ENCODE data around the gene TXNRD1. TPM values are rescaled to one million over a fixed set of nuclear protein-coding genes. Genes with fewer than 3 reads are reported as not detected.

TXNRD1 gene
- total and polyA plus RNA-seq, 2 of the 8 experiments (the other 6 are each of a cell fraction or from before 2014, with no cell fraction given) = 56.8 to 127 TPM

DNA sequence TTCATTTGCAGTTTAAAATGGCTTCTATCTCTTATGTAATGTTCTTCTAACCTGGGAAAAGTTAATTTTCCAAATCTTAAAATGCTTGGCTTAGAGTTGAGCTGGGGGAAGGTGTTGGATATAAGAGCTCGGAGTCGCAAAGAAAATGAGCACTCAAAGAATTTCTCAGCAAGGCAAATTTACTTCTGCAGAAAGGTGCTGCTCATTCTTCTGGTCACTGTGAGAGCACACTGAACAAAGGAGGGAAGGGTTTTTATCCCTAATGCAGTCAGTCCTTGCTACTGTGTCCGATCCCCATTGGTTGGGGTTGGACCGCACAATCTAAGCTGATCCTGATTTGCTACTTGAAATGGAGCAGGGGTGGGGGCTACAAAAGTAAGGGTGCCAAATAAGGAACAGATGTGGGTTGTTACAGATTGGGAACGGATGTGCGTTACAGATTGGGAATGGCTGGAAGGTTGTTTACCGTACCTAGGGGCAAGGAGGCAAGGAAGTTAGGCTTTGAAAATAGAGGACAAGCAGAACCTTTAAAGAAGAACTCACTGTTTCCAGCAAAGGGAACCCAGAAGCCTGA lies 19.4 kb downstream of the TXNRD1 start:
- 92% methylated on average over 7 of the region's 7 CpGs; no CpG with 5 or more reads in 1 of the 2 experiments for WGBS, 2 experiments (ENCODE audit: extremely low coverage in 1 of 2, insufficient coverage in 1 of 2, insufficient read length in 1 of 2, insufficient replicate concordance in 2 of 2, low coverage in 1 of 2, low lambda C conversion rate in 2 of 2, missing lambda C conversion rate in 1 of 2)
- H3K18ac ChIP-seq (ENCODE audit: extremely low read depth, low read length) = no peak overlapping the region
- TF ChIP-seq SP1 (IDR thresholded peaks at IDR 0.05; ENCODE audit: low read depth, low read length) (no peak), CREB1 (IDR thresholded peaks at IDR 0.05) (no peak), KDM1A (IDR thresholded peaks at IDR 0.05; ENCODE audit: borderline replicate concordance, low read length) (no peak), JUN (IDR thresholded peaks at IDR 0.05; ENCODE audit: low read depth, low read length) (no peak), POLR2A (IDR thresholded peaks at IDR 0.05; ENCODE audit: control extremely low read depth in 1 of 2, low read depth in 2 of 2, low read length in 2 of 2) (no peak)

More for the DNA sequence above, 19.4 kb downstream of the TXNRD1 start:
- H2BK5ac ChIP-seq (ENCODE audit: low read depth, low read length) = no peak overlapping the region
- H2BK15ac ChIP-seq (ENCODE audit: low read length) = no peak overlapping the region
- no peak overlapping the region for H3K27ac ChIP-seq (ENCODE audit: low read depth, low read length)
- H3K36me3 ChIP-seq (ENCODE audit: control insufficient read depth in 2 of 4, insufficient read depth in 4 of 4, low read length in 3 of 4) = no peaks in the 10 kb centered on the region
- no peaks in the 10 kb centered on the region for H3K79me1 ChIP-seq (ENCODE audit: low read depth, low read length)
- H2BK20ac ChIP-seq (ENCODE audit: low read length) = no peak overlapping the region
- no peaks in the 10 kb centered on the region for H3K79me2 ChIP-seq (ENCODE audit: control insufficient read depth in 1 of 2, insufficient read depth in 2 of 2, low read length in 2 of 2)
- no peak overlapping the region for H4K91ac ChIP-seq (replicated peaks; ENCODE audit: insufficient read length, low read length)
- no peak overlapping the region for H3K56ac ChIP-seq (replicated peaks; ENCODE audit: insufficient read length, low read depth, low read length)
- no peak overlapping the region for H4K8ac ChIP-seq (ENCODE audit: extremely low read depth, insufficient read depth, low read length)
- POLR2A ChIA-PET (ENCODE audit: partially characterized antibody) = interaction anchor here (0.6 to 1.3 kb wide), 3 partner anchors 16 to 54 kb away, joined by 3 to 5 read pairs (median 4); no protein-coding TSS in a partner anchor
- no peak overlapping the region for H3K4me2 ChIP-seq (ENCODE audit: insufficient read depth in 1 of 2, low read depth in 2 of 2, low read length in 2 of 2)
- 0 out of 2 replicates have a peak overlapping the region, but pooled peaks have one; percentile 5 for H2AFZ ChIP-seq (ENCODE audit: low read length)
- no peaks in the 10 kb centered on the region; a peak in 1 of 7 replicates for H3K4me1 ChIP-seq (replicated peaks in 1 of 4; ENCODE audit: control insufficient read depth in 3 of 4, insufficient read depth in 4 of 4, low read length in 3 of 4)
- H2BK12ac ChIP-seq (ENCODE audit: low read depth, low read length) = no peak overlapping the region
- no peak overlapping the region for H3K9ac ChIP-seq (replicated peaks in 1 of 4; ENCODE audit: extremely low read depth in 1 of 4, low read depth in 3 of 4, low read length in 3 of 4)
- H2AK5ac ChIP-seq (ENCODE audit: low read depth, low read length) = no peak overlapping the region
- no peak for FAIRE-seq
- H3K23ac ChIP-seq (ENCODE audit: insufficient read length) = no peak overlapping the region
- no peaks in the 10 kb centered on the region for H3K23me2 ChIP-seq (ENCODE audit: low read depth, low read length)
- H3K14ac ChIP-seq (ENCODE audit: insufficient read length) = no peak overlapping the region
- no peak for DNase-seq (ENCODE audit: low read depth in 1 of 2, low spot score in 2 of 2)
- H3K9me3 ChIP-seq (ENCODE audit: insufficient read depth in 2 of 2, low read depth in 1 of 2, low read length in 1 of 2) = no peaks in the 10 kb centered on the region
- no peak overlapping the region for H2BK120ac ChIP-seq (replicated peaks; ENCODE audit: low read depth, low read length)
- H3K4ac ChIP-seq (replicated peaks; ENCODE audit: insufficient read length, low read depth, low read length) = no peak overlapping the region
- no peaks in the 10 kb centered on the region for H3K27me3 ChIP-seq (replicated peaks in 1 of 4; ENCODE audit: control insufficient read depth in 3 of 4, extremely low read depth in 1 of 4, insufficient read depth in 3 of 4, low read length in 3 of 4)
- H4K20me1 ChIP-seq (replicated peaks in 1 of 2; ENCODE audit: control insufficient read depth in 1 of 2, insufficient read depth in 2 of 2, low read length in 2 of 2) = no peaks in the 10 kb centered on the region
- H3K4me3 ChIP-seq (ENCODE audit: extremely low read depth in 1 of 4, insufficient read depth in 2 of 4, low read depth in 3 of 4, low read length in 4 of 4) = no peak overlapping the region
- CTCF ChIA-PET (ENCODE audit: partially characterized antibody) = interaction anchor here (1.0 to 1.3 kb wide), 3 partner anchors 11 to 19 kb away, joined by 3 read pairs; no protein-coding TSS in a partner anchor
- H4K5ac ChIP-seq (ENCODE audit: insufficient read length, low read depth, low read length) = no peak overlapping the region

Measured in H1 (cell line).